ENCODE results near the gene ARHGEF16.

The ARHGEF16 gene

GRCh38 chr1:3443807-3444206 lies 10.7 kb upstream of the ARHGEF16 start:
- no peak for TF ChIP-seq CTCF (conservative IDR thresholded peaks at IDR 0.05; ENCODE audit: low read depth)
- DNase-seq (ENCODE audit: low spot score): no peak
- CTCF ChIA-PET: no interaction called here

GRCh38 chr1:3444298-3444697 lies 10.2 kb upstream of the ARHGEF16 start:
- CTCF ChIA-PET: interaction anchor here (0.7 to 0.8 kb wide), 2 partner anchors 9 to 882 kb away, joined by 3 to 4 read pairs; no protein-coding TSS in a partner anchor
- no peak for TF ChIP-seq CTCF (conservative IDR thresholded peaks at IDR 0.05; ENCODE audit: low read depth)
- POLR2A ChIA-PET (ENCODE audit: low non-redundant PET): interaction anchor here (0.6 kb wide), 1 partner anchor 171 kb away, joined by 11 read pairs; no protein-coding TSS in a partner anchor

More at GRCh38 chr1:3443807-3444206, 10.7 kb upstream of the ARHGEF16 start:
- H3K27ac ChIP-seq: no peak overlapping the region
- POLR2A ChIA-PET (ENCODE audit: low non-redundant PET): no interaction called here

GRCh38 chr1:3444736-3445135 lies 9.7 kb upstream of the ARHGEF16 start:
- DNase-seq (ENCODE audit: low spot score): no peak
- POLR2A ChIA-PET (ENCODE audit: low non-redundant PET): interaction anchor here (0.6 kb wide), 1 partner anchor 172 kb away, joined by 11 read pairs; no protein-coding TSS in a partner anchor
- no peak overlapping the region for H3K27ac ChIP-seq
- TF ChIP-seq CTCF (conservative IDR thresholded peaks at IDR 0.05; ENCODE audit: low read depth): no peak
- CTCF ChIA-PET: interaction anchor here (0.7 to 0.8 kb wide), 2 partner anchors 8 to 883 kb away, joined by 3 to 4 read pairs; no protein-coding TSS in a partner anchor

More at GRCh38 chr1:3444298-3444697, 10.2 kb upstream of the ARHGEF16 start:
- no peak for DNase-seq (ENCODE audit: low spot score)
- no peak overlapping the region for H3K27ac ChIP-seq

GRCh38 chr1:3450202-3450863 lies 4.1 kb upstream of the ARHGEF16 start:
- no peak for TF ChIP-seq CTCF (conservative IDR thresholded peaks at IDR 0.05; ENCODE audit: low read depth)
- no peak overlapping the region for H3K27ac ChIP-seq
- no peak for DNase-seq (ENCODE audit: low spot score)
- POLR2A ChIA-PET (ENCODE audit: low non-redundant PET): no interaction called here
- CTCF ChIA-PET: interaction anchor here (0.8 kb wide), 1 partner anchor 33 kb away, joined by 4 read pairs; no protein-coding TSS in a partner anchor

GRCh38 chr1:3450983-3451382 lies 3.5 kb upstream of the ARHGEF16 start:
- CTCF ChIA-PET: no interaction called here
- TF ChIP-seq CTCF (conservative IDR thresholded peaks at IDR 0.05; ENCODE audit: low read depth): no peak
- POLR2A ChIA-PET (ENCODE audit: low non-redundant PET): no interaction called here
- H3K27ac ChIP-seq: no peak overlapping the region
- DNase-seq (ENCODE audit: low spot score): no peak

GRCh38 chr1:3451994-3452865 lies 2.2 kb upstream of the ARHGEF16 start:
- TF ChIP-seq CTCF (conservative IDR thresholded peaks at IDR 0.05; ENCODE audit: low read depth): no peak
- CTCF ChIA-PET: interaction anchor here (0.5 to 4.2 kb wide), 37 partner anchors 8 to 865 kb away, joined by 3 to 106 read pairs (median 4); no protein-coding TSS in a partner anchor
- POLR2A ChIA-PET (ENCODE audit: low non-redundant PET): no interaction called here
- no peak for DNase-seq (ENCODE audit: low spot score)
- H3K27ac ChIP-seq: no peak overlapping the region; the same call in 1 of the 2 replicates
